Testis (tissue), 3 donors: ENCODE results near the gene ITPKA. TPM values are rescaled to one million over a fixed set of nuclear protein-coding genes. Genes with fewer than 3 reads are reported as not detected.

Experiments
- DNase-seq: peaks from one replicate; pipeline ENCODE4 v3.0.0-alpha.2; 2019
- H3K27ac ChIP-seq, 2 donors: fragments of 200-600 bp; sonication (generic); one replicate each; pipeline ENCODE4 v1.5.1; 2019
- H3K27me3 ChIP-seq: fragments of 200-600 bp; sonication (generic); one replicate; pipeline ENCODE4 v1.5.1; 2019
- H3K36me3 ChIP-seq: fragments of 200-600 bp; sonication (generic); one replicate; pipeline ENCODE4 v1.5.1; 2017; ENCODE audit warnings: low read depth; ENCODE audit errors: missing control alignments
- H3K4me1 ChIP-seq: fragments of 200-600 bp; sonication (generic); one replicate; pipeline ENCODE4 v1.5.1; 2019
- H3K4me3 ChIP-seq, 2 donors: fragments of 200-600 bp; sonication (generic); one replicate each; pipeline ENCODE4 v1.5.1; 2017 to 2019
- H3K9me3 ChIP-seq: fragments of 200-600 bp; sonication (generic); one replicate; pipeline ENCODE4 v1.5.1; 2017
- CTCF ChIP-seq, 3 experiments: fragments of 450-650 bp in 2 of 3; fragments of 200-600 bp in 1 of 3; sonication (generic) in 1 of 3; IDR thresholded peaks; one replicate each; pipeline ENCODE4 v1.5.1; 2016 to 2019; ENCODE audit warnings: antibody characterized with exemption in 3 of 3, mild to moderate bottlenecking in 2 of 3, moderate library complexity in 1 of 3
- POLR2A ChIP-seq: fragments of 450-650 bp; IDR thresholded peaks from one replicate; pipeline ENCODE4 v1.6.1; 2017; ENCODE audit warnings: antibody characterized with exemption, mild to moderate bottlenecking, moderate library complexity
- WGBS, 2 donors: methylation state at CpG; one replicate each; pipeline ENCODE4 v1.1.5; 2018; 5-methylcytosine and 5-hydroxymethylcytosine counted together
- intact Hi-C: fragments of 100-400 bp; cut with DNase I; formaldehyde crosslinking; loops from one replicate; pipeline ENCODE4 v1.15.1; 2023; ENCODE audit warnings: low total_unique reads
- polyA plus RNA-seq: library from polyadenylated mRNA; stranded (reverse); fragments of 350-450 nt; fragmentation: Illumina TruSeq; extraction: RNeasy Lipid Tissue Mini Kit (QIAGEN cat#74804); gene quantifications from one replicate; pipeline ENCODE4 v1.2.3, GENCODE V29; 2014; ENCODE audit warnings: low read depth, low replicate concordance; ENCODE audit not compliant: insufficient read depth
- total RNA-seq, 2 donors: library from RNA; depleted of rRNA; stranded (reverse); fragments of >200 nt; gene quantifications; one replicate each; pipeline ENCODE4 v1.2.3, GENCODE V29; 2016

ITPKA gene
- total and polyA plus RNA-seq, 3 donors from 2014 or later: 12.1 to 21.3 (median 16.7) TPM

GRCh38 chr15:41498657-41499056, 5.0 kb downstream of the ITPKA start:
- Histone ChIP-seq H3K36me3 (no peaks in the 10 kb centered on the region), H3K9me3 (no peaks in the 10 kb centered on the region), H3K4me1 (peaks cover 11% of the 10 kb centered on the region), H3K4me3 (no peak overlapping the region), H3K27ac (no peak overlapping the region), H3K27me3 (no peaks in the 10 kb centered on the region)
- intact Hi-C loops: no loop called here
- TF ChIP-seq POLR2A (no peak), CTCF (IDR thresholded peaks at IDR 0.05) (no peak)
- DNase-seq: no peak
- 73 to 89% methylated on average over 2 of the region's 2 CpGs for whole genome bisulfite sequencing, 2 donors

DNA sequence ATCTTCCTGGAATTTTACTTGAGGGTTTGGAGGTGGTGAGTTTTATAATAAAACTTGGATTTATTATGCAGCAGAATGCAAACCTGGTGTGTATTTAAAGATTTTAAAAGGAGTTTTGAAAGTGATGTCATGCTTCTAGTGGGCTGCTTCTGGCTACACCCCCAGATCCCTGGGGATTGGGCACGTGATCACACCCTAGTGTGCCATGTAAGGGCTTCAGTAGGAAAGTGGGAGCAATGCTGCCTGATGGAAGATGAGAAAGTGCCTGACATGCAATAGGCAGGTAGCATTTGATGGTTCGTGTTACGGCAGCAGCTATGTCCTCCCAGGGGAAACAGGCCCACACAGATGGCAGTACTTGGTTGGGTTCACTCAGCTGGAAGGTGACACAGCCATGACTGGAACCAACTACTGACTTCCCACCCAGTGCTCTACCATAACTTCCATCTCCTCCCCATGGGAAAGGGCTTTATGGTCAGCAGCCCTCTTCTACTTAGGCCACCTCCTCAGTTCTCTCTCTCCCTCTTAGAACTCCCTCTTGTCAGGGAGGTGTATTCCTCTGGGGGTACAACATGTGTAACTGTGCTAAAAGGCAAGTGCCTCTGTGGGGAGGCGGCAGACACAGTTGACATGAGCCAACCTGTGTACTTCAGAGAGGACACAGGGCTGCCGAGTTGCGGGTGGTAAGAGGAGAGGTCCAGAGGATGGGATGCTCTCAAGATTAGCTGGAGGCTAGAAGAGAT, 5.6 kb downstream of the ITPKA start:
- no peaks in the 10 kb centered on the region for H3K9me3 ChIP-seq
- intact Hi-C loops: no loop called here
- no peak overlapping the region for H3K4me3 ChIP-seq
- no peaks in the 10 kb centered on the region for H3K36me3 ChIP-seq
- TF ChIP-seq CTCF (IDR thresholded peaks at IDR 0.05) (no peak), POLR2A (no peak)
- no peak overlapping the region for H3K27ac ChIP-seq
- peaks cover 9% of the 10 kb centered on the region for H3K4me1 ChIP-seq
- H3K27me3 ChIP-seq: no peaks in the 10 kb centered on the region
- DNase-seq: no peak
- WGBS, 2 donors: 91 to 92% methylated on average over 6 of the region's 6 CpGs

DNA sequence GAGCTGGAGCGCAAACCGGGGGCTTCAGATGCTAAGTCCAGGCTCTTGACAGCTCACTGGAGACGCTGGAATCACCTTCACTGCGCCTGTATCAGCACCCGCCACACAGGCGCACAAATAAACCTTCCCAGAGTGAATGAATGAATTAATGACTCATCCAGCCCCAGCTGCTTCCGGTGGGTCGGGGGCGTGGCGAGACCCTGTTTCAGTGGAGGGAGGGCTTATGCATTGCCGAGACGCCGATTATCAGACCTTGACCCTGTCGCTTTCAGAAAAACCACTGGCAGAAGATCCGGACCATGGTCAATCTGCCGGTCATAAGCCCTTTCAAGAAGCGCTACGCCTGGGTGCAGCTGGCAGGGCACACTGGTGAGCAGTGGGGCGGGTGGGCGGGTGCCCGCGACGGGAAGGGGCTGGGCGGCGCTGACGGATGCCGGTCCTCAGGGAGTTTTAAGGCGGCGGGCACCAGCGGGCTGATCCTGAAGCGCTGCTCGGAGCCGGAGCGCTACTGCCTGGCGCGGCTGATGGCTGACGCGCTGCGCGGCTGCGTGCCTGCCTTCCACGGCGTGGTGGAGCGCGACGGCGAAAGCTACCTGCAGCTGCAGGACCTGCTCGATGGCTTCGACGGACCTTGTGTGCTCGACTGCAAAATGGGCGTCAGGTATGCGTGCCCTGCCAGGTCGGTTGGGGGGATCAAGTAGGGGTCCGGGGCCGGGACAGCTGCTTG, 7.7 kb downstream of the ITPKA start:
- Histone ChIP-seq H3K36me3 (no peaks in the 10 kb centered on the region), H3K4me3 (peak overlapping the region; percentile 2 to 24), H3K4me1 (no peaks in the 10 kb centered on the region), H3K27me3 (no peaks in the 10 kb centered on the region), H3K9me3 (no peaks in the 10 kb centered on the region), H3K27ac (no peak overlapping the region)
- peak; percentile 23 for DNase-seq
- 14% methylated on average over 32 of the region's 56 CpGs; no CpG with 5 or more reads in 1 of the 2 donors for WGBS, 2 donors
- TF ChIP-seq CTCF (IDR thresholded peaks at IDR 0.05): no peak
- TF ChIP-seq POLR2A: no peak
- intact Hi-C loops: no loop called here

DNA sequence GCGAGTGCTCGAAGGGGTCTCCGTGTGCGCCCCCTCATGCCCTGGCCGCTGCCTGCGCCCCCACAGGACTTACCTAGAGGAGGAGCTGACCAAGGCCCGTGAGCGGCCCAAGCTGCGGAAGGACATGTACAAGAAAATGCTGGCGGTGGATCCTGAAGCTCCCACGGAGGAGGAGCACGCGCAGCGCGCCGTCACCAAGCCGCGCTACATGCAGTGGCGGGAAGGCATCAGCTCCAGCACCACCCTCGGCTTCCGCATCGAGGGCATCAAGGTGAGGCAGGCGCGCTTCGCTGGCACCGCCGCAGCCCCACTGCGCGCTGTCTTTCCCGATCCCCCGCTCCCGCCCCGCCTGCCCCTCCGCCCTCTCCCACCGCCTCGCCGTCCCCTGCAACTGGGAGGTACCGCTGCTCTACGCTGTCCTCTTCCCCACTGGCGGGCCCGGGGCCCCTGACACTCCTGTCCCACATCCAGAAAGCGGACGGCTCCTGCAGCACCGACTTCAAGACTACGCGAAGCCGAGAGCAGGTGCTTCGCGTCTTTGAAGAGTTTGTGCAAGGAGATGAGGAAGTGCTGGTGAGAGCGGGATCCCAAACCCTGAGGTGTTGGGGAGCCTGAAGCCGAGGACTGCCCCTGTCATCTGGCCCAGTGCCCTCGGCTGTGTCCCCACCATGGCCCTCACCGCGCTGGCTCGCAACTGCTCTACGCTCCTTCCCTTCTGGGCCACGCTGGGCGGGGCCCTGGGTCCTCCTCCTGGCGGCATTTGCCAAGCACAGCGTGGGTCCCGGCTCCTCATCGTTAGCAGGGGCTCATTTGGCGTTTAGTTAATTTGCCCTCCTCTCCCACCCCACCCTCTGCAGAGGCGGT, 8.5 kb downstream of the ITPKA start:
- Histone ChIP-seq H3K36me3 (no peaks in the 10 kb centered on the region), H3K27ac (no peak overlapping the region), H3K4me1 (no peaks in the 10 kb centered on the region), H3K27me3 (no peaks in the 10 kb centered on the region), H3K4me3 (peak overlapping the region; percentile 2 to 24), H3K9me3 (no peaks in the 10 kb centered on the region)
- intact Hi-C loops: no loop called here
- DNase-seq: peak; percentile 18
- 34 to 35% methylated on average over 47 to 60 of the region's 64 CpGs for WGBS, 2 donors
- no peak for TF ChIP-seq POLR2A
- no peak for TF ChIP-seq CTCF (IDR thresholded peaks at IDR 0.05)
